GM12874 (cell line): ENCODE measurements around the gene TDRD7.

Experiments used
- TF ChIP-seq, protein P1 (sequence below): IDR thresholded peaks from 2 replicates; pipeline ENCODE4 v1.5.1; 2011; ENCODE audit warnings: low read depth, mild to moderate bottlenecking, control low read depth, low read length, moderate library complexity; ENCODE audit not compliant: insufficient read depth

Gene TDRD7

DNA sequence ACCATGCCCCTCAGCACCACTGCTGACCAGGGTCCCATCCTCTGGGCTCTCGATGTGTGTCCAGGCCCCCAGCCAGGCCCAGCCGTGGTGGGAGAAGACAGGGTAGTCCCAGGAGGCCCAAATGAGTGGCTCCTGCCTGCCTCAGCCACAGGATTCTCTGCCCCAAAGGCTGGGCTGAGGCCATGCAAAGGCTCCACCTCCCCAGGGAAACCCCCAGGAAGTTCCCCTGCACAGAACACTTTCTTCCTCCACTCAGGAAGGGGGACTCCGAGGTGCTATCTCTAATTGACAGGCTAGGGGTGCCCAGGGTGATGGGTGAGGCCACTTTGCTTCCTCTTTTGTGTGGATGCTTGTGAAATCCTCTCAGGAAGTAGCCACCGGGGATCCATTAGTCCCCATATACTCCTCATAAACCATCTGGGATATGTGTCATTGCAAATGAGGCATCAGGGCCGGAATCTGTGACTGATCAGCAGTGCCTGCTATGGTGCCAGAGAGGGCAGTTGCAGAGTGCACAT is 23.1 kb upstream of the TDRD7 start:
- TF ChIP-seq, protein P1, sequence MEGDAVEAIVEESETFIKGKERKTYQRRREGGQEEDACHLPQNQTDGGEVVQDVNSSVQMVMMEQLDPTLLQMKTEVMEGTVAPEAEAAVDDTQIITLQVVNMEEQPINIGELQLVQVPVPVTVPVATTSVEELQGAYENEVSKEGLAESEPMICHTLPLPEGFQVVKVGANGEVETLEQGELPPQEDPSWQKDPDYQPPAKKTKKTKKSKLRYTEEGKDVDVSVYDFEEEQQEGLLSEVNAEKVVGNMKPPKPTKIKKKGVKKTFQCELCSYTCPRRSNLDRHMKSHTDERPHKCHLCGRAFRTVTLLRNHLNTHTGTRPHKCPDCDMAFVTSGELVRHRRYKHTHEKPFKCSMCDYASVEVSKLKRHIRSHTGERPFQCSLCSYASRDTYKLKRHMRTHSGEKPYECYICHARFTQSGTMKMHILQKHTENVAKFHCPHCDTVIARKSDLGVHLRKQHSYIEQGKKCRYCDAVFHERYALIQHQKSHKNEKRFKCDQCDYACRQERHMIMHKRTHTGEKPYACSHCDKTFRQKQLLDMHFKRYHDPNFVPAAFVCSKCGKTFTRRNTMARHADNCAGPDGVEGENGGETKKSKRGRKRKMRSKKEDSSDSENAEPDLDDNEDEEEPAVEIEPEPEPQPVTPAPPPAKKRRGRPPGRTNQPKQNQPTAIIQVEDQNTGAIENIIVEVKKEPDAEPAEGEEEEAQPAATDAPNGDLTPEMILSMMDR, result no peak

DNA sequence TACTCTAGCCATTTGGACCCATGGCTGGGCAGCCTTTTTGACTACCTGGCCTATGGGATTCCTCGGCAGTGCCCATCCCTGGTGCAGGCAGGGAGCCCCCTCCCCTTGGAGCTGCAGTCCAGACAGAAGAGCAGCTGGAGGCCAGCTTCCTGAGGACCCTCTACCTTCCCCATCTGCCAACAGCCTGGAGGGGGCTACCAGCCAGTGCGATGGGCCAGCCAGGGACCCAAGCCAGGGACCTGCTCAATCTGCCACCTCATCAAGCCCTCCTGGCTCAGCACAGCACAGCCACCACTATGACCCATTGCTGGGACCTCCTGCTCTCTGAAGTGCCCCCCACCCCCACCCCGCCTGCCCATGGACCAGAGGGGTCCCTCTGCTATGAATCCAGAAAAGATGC is 22.6 kb upstream of the TDRD7 start:
- TF ChIP-seq, protein P1, result no peak

DNA sequence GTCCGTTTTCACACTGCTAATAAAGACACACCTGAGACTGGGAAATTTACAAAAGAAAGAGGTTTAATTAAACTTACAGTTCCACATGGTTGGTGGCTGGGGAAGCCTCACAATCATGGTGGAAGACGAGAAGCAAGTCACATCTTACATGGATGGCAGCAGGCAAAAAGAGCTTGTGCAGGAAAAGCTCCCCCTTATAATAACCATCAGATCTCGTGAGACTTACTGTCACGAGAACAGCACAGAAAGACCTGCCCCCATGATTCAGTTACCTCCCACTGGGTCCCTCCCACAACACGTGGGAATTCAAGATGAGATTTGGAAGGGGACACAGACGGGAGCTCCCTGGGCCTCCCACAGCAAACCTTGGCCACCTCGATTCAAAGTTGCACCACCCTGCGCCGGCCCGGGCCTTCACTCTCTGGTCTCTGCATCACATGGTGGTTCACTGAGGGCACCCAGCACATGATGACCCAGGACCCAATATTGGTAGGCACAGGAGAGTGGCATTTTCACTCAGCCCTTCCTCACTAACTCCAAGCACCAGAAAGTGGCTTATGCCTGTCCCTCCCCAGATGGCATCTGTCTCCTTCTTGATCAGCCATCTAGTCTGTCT is 21.0 kb upstream of the TDRD7 start:
- TF ChIP-seq, protein P1, result no peak

DNA sequence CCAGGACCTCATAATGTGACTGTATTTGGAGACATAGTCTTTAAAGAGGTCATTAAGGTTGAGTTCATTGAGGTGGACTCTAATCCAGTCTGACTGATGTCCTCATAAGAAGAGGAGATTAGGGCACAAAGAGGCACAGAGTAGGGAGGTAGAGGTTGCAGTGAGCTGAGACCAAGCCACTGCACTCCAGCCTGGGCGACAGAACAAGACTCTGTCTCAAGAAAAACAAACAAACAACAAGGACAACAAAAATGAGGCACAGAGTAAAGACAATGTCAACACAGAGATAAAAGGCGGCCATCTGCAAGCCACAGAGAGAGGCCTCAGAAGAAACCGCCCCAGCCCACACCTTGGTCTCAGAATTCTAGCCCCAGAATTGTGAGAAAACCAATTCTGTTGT is 17.0 kb upstream of the TDRD7 start:
- TF ChIP-seq, protein P1, result no peak

DNA sequence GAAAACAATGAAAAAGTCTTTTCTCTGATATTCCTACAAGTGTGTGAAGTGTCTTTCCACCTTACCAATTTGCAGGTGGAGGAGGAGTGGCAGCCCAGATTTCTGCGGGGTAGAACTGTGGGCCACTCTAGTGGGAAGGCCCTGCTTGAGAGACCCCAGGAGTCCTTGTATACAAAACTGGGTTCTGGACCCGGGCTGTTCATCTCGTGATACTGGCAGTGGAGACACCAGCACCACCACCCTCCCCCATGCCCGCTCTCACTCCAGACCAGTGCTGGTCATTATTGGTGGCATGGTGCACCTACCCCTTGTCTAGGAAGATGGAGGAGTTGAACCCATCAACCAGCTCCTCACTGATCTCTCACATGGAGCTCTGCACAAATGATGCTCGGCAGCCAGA is 16.2 kb upstream of the TDRD7 start:
- TF ChIP-seq, protein P1, result no peak

DNA sequence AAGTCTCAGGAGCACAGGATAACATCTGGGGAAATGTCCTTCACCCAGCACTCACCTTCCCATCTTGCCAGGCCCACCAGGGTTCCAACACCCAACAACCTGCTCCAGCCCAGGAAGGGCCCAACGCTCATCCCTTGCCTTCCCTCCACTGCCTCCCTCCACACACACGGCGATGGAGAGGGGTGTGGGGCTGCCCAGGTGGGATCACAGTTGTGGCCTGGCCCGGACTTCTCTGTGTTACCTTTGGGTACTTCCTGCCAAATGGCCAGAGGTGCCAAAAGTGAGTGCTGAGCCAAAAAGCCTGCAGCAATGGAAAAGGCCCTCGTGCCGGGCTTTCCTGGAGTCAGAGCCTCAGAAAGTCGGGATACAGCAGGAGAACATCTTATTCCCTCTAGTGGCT is 15.6 kb upstream of the TDRD7 start:
- TF ChIP-seq, protein P1, result no peak

DNA sequence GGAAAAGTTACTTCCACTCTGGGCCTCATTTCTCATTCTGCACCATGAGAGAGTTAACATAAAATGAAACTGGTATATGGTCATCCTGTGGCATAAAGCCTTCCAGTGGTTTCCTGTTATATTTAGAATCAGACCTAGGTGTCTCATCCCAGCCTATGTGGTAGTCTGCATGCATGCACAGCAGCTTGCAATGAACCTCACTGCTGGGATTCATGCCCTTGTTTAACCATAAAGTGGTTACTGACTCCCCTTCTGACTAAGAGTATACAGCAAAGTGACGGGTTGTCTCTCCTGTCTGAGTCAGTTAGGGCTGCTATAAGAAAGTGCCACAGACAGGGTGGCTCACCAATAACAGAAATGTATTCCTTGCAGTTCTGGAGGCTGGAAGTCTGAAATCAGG is 14.7 kb upstream of the TDRD7 start:
- TF ChIP-seq, protein P1, result no peak
